H1 (cell line): ENCODE results near the gene KIAA1614. TPM values are rescaled to one million over a fixed set of nuclear protein-coding genes. Genes with fewer than 3 reads are reported as not detected.

Experiments
- EGR1 ChIP-seq: IDR thresholded peaks from 2 replicates; pipeline ENCODE4 v1.6.1; 2011; ENCODE audit warnings: low read depth, low read length, borderline replicate concordance
- NRF1 ChIP-seq: IDR thresholded peaks from 2 replicates; pipeline ENCODE4 v1.6.1; 2011; ENCODE audit warnings: mild to moderate bottlenecking, low read depth, low read length, improper control_type of control experiment
- polyA plus RNA-seq, 7 experiments: library from polyadenylated mRNA; depleted of rRNA in 3 of 7; stranded (reverse) in 5 of 7; unstranded in 2 of 7; fragments of >200 nt in 5 of 7; fragments of 200-250 nt in 2 of 7; gene quantifications; 1 replicate in 5 of 7; 2 replicates in 1 of 7; 4 replicates in 1 of 7; pipeline versions ENCODE4 v1.2.1 to v1.2.3, GENCODE V29; 2011 to 2013; ENCODE audit warnings: missing spikeins in 2 of 7, mixed read lengths in 2 of 7
- total RNA-seq: library from RNA; stranded (reverse); fragmentation: NEBNext Ultra II Directional; extraction: Animal tissue kit (Norgen Biotek cat#: 25700); gene quantifications from 2 replicates; pipeline ENCODE4 v1.2.1, GENCODE V29; 2021

KIAA1614 gene
- total and polyA plus RNA-seq, 2 of the 8 experiments (the other 6 are each of a cell fraction or from before 2014, with no cell fraction given) = 1.3 to 3.1 TPM

- TF ChIP-seq NRF1 (no peak), EGR1 (no peak)
These were observed 81.6 kb downstream of the KIAA1614 start (continued) for GRCh38 chr1:180994262-180994661.
